Bladder microvascular endothelial cell (primary cell): ENCODE data around the gene PPP2R5B. TPM values are rescaled to one million over a fixed set of nuclear protein-coding genes. Genes with fewer than 3 reads are reported as not detected.

Experiments used
- total RNA-seq: library from RNA; depleted of rRNA; stranded (reverse); fragments of >200 nt; gene quantifications from 2 replicates; pipeline ENCODE4 v1.2.3, GENCODE V29; 2014

The PPP2R5B gene
- 7.6 and 13.6 TPM in 2 replicates for total RNA-seq

GRCh38 chr11:64923944-64924909 is at the start of gene PPP2R5B:
Gene PPP2R5B (plus strand): TSS chr11:64924689. CDS start chr11:64925735, 1,046 bp downstream.

GRCh38 chr11:64878494-64879243 is 45.8 kb upstream of the PPP2R5B start, which contains the start of gene EHD1:
Gene EHD1 (minus strand): TSS chr11:64878621. CDS start chr11:64878464, 157 bp downstream.

GRCh38 chr11:64916775-64917662 is 7.5 kb upstream of the PPP2R5B start, which contains the start of gene ATG2A:
Gene ATG2A (minus strand): TSS chr11:64917209. CDS start chr11:64917135, 74 bp downstream.

GRCh38 chr11:64935359-64936081 is 11.0 kb downstream of the PPP2R5B start, which contains the start of gene GPHA2:
Gene GPHA2 (minus strand): TSS chr11:64935893. CDS start chr11:64935460, 433 bp downstream.

GRCh38 chr11:64971421-64972233 is 47.1 kb downstream of the PPP2R5B start, which contains the start of gene MAJIN:
Gene MAJIN (minus strand): TSS chr11:64972108. CDS start chr11:64959405, 12,703 bp downstream.

Other genes starting within 250 kb of the PPP2R5B start
- 0.49 TPM in 1 of 2 replicates, not detected in the other for gene NRXN2, start 201.5 kb upstream of the PPP2R5B start, total RNA-seq
- gene RASGRP2, start 180.5 kb upstream of the PPP2R5B start, total RNA-seq = 0.49 and 1.2 TPM in 2 replicates
- gene PYGM, start 164.7 kb upstream of the PPP2R5B start, total RNA-seq = 0.16 and 0.44 TPM in 2 replicates
- 60.1 and 133 TPM in 2 replicates for gene SF1, start 146.1 kb upstream of the PPP2R5B start, total RNA-seq
- 18.6 and 41.5 TPM in 2 replicates for gene MAP4K2, start 121.5 kb upstream of the PPP2R5B start, total RNA-seq
- 9.4 and 26.4 TPM in 2 replicates for gene MEN1, start 114.1 kb upstream of the PPP2R5B start, total RNA-seq
- 0.16 and 0.25 TPM in 2 replicates for gene CDC42BPG, start 80.0 kb upstream of the PPP2R5B start, total RNA-seq
- gene EHD1, start 46.1 kb upstream of the PPP2R5B start, total RNA-seq = 43.5 and 108 TPM in 2 replicates
- gene ATG2A, start 7.5 kb upstream of the PPP2R5B start, total RNA-seq = 7.0 and 13.4 TPM in 2 replicates
- gene GPHA2, start 11.2 kb downstream of the PPP2R5B start, total RNA-seq = not detected in 2 replicates
- not detected in 2 replicates for gene MAJIN, start 47.4 kb downstream of the PPP2R5B start, total RNA-seq
- 0.31 and 0.32 TPM in 2 replicates for gene BATF2, start 72.3 kb downstream of the PPP2R5B start, total RNA-seq
- 120 and 126 TPM in 2 replicates for gene ARL2, start 89.5 kb downstream of the PPP2R5B start, total RNA-seq
- 8.1 and 10.4 TPM in 2 replicates for gene SNX15, start 102.8 kb downstream of the PPP2R5B start, total RNA-seq
- 8.4 and 9.8 TPM in 2 replicates for gene SAC3D1, start 116.5 kb downstream of the PPP2R5B start, total RNA-seq
- 8.1 and 8.8 TPM in 2 replicates for gene NAALADL1, start 133.9 kb downstream of the PPP2R5B start, total RNA-seq
- gene CDCA5, start 159.4 kb downstream of the PPP2R5B start, total RNA-seq = 8.1 and 8.6 TPM in 2 replicates
- 23.0 and 30.5 TPM in 2 replicates for gene ZFPL1, start 159.5 kb downstream of the PPP2R5B start, total RNA-seq
- gene VPS51, start 171.5 kb downstream of the PPP2R5B start, total RNA-seq = 199 and 268 TPM in 2 replicates
- 8.7 and 16.1 TPM in 2 replicates for gene TM7SF2, start 187.2 kb downstream of the PPP2R5B start, total RNA-seq
- 3.6 and 5.5 TPM in 2 replicates for gene ZNHIT2, start 193.0 kb downstream of the PPP2R5B start, total RNA-seq
- 268 and 409 TPM in 2 replicates for gene FAU, start 197.4 kb downstream of the PPP2R5B start, total RNA-seq
- gene MRPL49, start 197.6 kb downstream of the PPP2R5B start, total RNA-seq = 34.5 and 50.3 TPM in 2 replicates
- 7.3 and 32.0 TPM in 2 replicates for gene SYVN1, start 209.8 kb downstream of the PPP2R5B start, total RNA-seq
- not detected in 2 replicates for gene SPDYC, start 245.5 kb downstream of the PPP2R5B start, total RNA-seq